Endothelial cell of umbilical vein (primary cell): ENCODE measurements around the gene SLC17A9. TPM values are rescaled to one million over a fixed set of nuclear protein-coding genes. Genes with fewer than 3 reads are reported as not detected.

ENCODE experiments used
- BruUV-seq: library from RNA; stranded (reverse); fragments of 400-500 nt; replicated peaks from 2 replicates; lab custom pipeline; 2021; lab: Mats Ljungman, UMichigan
- CTCF ChIA-PET: fragments of 300-600, 350-600 bp; sonication (Branson Sonifier 250); formaldehyde crosslinking; loops from one replicate; lab custom pipeline; 2021; ENCODE audit warnings: antibody characterized with exemption, inconsistent platforms; lab: Charles Lee
- POLR2A ChIA-PET: fragments of 300-600, 350-600 bp; sonication (Branson Sonifier 250); formaldehyde crosslinking; loops from one replicate; lab custom pipeline; 2021; ENCODE audit warnings: antibody characterized with exemption, inconsistent platforms; lab: Charles Lee
- DNase-seq: peaks from one replicate; pipeline ENCODE4 v3.0.0-alpha.2; 2011; ENCODE audit warnings: low read depth, low spot score
- FAIRE-seq: peaks from 2 replicates; lab custom pipeline; 2011; peaks lifted over from hg19 to GRCh38; lab: Jason Lieb, UNC
- H2AFZ ChIP-seq: 2 replicates; pipeline ENCODE4 v1.6.0; 2012; ENCODE audit warnings: low read depth, low read length, control low read depth, inconsistent platforms
- H3K27ac ChIP-seq: 2 replicates; pipeline ENCODE4 v1.5.1; 2011; ENCODE audit warnings: low read depth, mild to moderate bottlenecking, control low read depth, low read length, moderate library complexity; ENCODE audit not compliant: insufficient read depth
- H3K27me3 ChIP-seq, 2 experiments: 2 replicates each; pipeline versions ENCODE4 v1.6.0 to v1.6.1; 2011; ENCODE audit warnings: low read length in 2 of 2, mixed read lengths in 1 of 2; ENCODE audit not compliant: control insufficient read depth in 2 of 2, insufficient read depth in 2 of 2
- H3K36me3 ChIP-seq, 2 experiments: 2 replicates in 1 of 2; 3 replicates in 1 of 2; pipeline ENCODE4 v1.5.1; 2011; ENCODE audit warnings: low read length in 2 of 2, mild to moderate bottlenecking in 1 of 2, moderate library complexity in 1 of 2; ENCODE audit not compliant: control insufficient read depth in 2 of 2, insufficient read depth in 2 of 2; ENCODE audit errors: extremely low read depth in 1 of 2
- H3K4me1 ChIP-seq: 3 replicates; pipeline ENCODE4 v1.5.1; 2011; ENCODE audit warnings: mild to moderate bottlenecking, low read length; ENCODE audit not compliant: control insufficient read depth, insufficient read depth; ENCODE audit errors: extremely low read depth
- H3K4me2 ChIP-seq: 2 replicates; pipeline ENCODE4 v1.6.1; 2011; ENCODE audit warnings: low read length, control low read depth, mixed read lengths; ENCODE audit not compliant: insufficient read depth
- H3K4me3 ChIP-seq, 3 experiments: fragments of 200-600 bp in 1 of 3; sonication (generic), shearing (Covaris generic) in 1 of 3; replicated peaks in 1 of 3; 2 replicates each; pipeline ENCODE4 v1.5.1; 2011 to 2016; ENCODE audit warnings: control low read depth in 3 of 3, low read length in 3 of 3, mild to moderate bottlenecking in 2 of 3, inconsistent platforms in 1 of 3, low read depth in 1 of 3, moderate library complexity in 1 of 3; ENCODE audit not compliant: insufficient read depth in 1 of 3
- H3K79me2 ChIP-seq: 2 replicates; pipeline ENCODE4 v1.6.0; 2012; ENCODE audit warnings: low read length, inconsistent platforms; ENCODE audit not compliant: control insufficient read depth, insufficient read depth
- H3K9ac ChIP-seq: replicated peaks from 2 replicates; pipeline ENCODE3; 2011; ENCODE audit warnings: low read length, control low read depth; ENCODE audit not compliant: insufficient read depth; ENCODE audit errors: extremely low read depth
- H3K9me1 ChIP-seq: replicated peaks from 3 replicates; pipeline ENCODE4 v1.6.0; 2011; ENCODE audit warnings: mild to moderate bottlenecking, low read length; ENCODE audit not compliant: control insufficient read depth, insufficient read depth; ENCODE audit errors: extremely low read depth
- H3K9me3 ChIP-seq: replicated peaks from 2 replicates; pipeline ENCODE4 v1.5.1; 2012; ENCODE audit warnings: low read length, inconsistent platforms; ENCODE audit not compliant: control insufficient read depth, insufficient read depth
- H4K20me1 ChIP-seq: replicated peaks from 2 replicates; pipeline ENCODE3; 2011; ENCODE audit warnings: mild to moderate bottlenecking, low read length; ENCODE audit not compliant: control insufficient read depth, insufficient read depth; ENCODE audit errors: extremely low read depth
- CTCF ChIP-seq, 2 donors: IDR thresholded peaks; 1 replicate in 1 of 2; 2 replicates in 1 of 2; pipeline ENCODE4 v1.5.1; 2011; ENCODE audit warnings: low read length in 2 of 2, mild to moderate bottlenecking in 2 of 2, moderate library complexity in 2 of 2, control low read depth in 1 of 2, inconsistent platforms in 1 of 2, low read depth in 1 of 2; ENCODE audit not compliant: insufficient read depth in 1 of 2; ENCODE audit errors: extremely low read depth in 1 of 2
- EZH2 ChIP-seq: IDR thresholded peaks from 2 replicates; pipeline ENCODE4 v1.6.1; 2012; ENCODE audit warnings: borderline replicate concordance, low read depth, mild to moderate bottlenecking, moderate library complexity, low read length, inconsistent platforms; ENCODE audit not compliant: severe bottlenecking
- FOS ChIP-seq: IDR thresholded peaks from 2 replicates; pipeline ENCODE4 v1.6.1; 2011; ENCODE audit warnings: mild to moderate bottlenecking, low read length, moderate library complexity, borderline replicate concordance; ENCODE audit not compliant: insufficient read depth
- GATA2 ChIP-seq: IDR thresholded peaks from 2 replicates; pipeline ENCODE4 v1.7.0; 2011; ENCODE audit warnings: low read depth, mild to moderate bottlenecking, moderate library complexity, mixed read lengths, low read length; ENCODE audit not compliant: insufficient read length, insufficient read depth
- JUN ChIP-seq: IDR thresholded peaks from 2 replicates; pipeline ENCODE4 v1.6.1; 2011; ENCODE audit warnings: borderline replicate concordance, low read depth; ENCODE audit not compliant: insufficient read length, insufficient read depth
- MAX ChIP-seq: IDR thresholded peaks from 2 replicates; pipeline ENCODE4 v1.6.1; 2011; ENCODE audit not compliant: insufficient read depth, insufficient read length
- MYC ChIP-seq: IDR thresholded peaks from one replicate; pipeline ENCODE4 v1.6.1; 2011; ENCODE audit warnings: mild to moderate bottlenecking, low read depth, low read length
- POLR2A ChIP-seq: IDR thresholded peaks from 2 replicates; pipeline ENCODE4 v1.6.1; 2012; ENCODE audit warnings: low read depth, mild to moderate bottlenecking, control low read depth, low read length
- POLR2AphosphoS5 ChIP-seq: IDR thresholded peaks from 2 replicates; pipeline ENCODE4 v1.6.1; 2012; ENCODE audit warnings: low read depth, mild to moderate bottlenecking, control low read depth, low read length, moderate library complexity; ENCODE audit not compliant: insufficient read depth
- dilution Hi-C: fragments of 300-500 bp; cut with MboI; formaldehyde crosslinking; loops from one replicate; pipeline ENCODE4 v1.15.0; 2019; ENCODE audit warnings: low sequenced_read_pairs; ENCODE audit not compliant: extremely low pct_ligation_motif_present
- intact Hi-C: fragments of 100-400 bp; cut with micrococcal nuclease; formaldehyde crosslinking; loops from one replicate; pipeline ENCODE4 v1.10.0; 2022
- polyA plus RNA-seq, 4 experiments: library from polyadenylated mRNA; depleted of rRNA in 3 of 4; stranded (reverse) in 3 of 4; unstranded in 1 of 4; fragments of >200 nt; gene quantifications; 2 replicates each; pipeline versions ENCODE4 v1.2.1 to v1.2.3, GENCODE V29; 2011 to 2012; ENCODE audit warnings: missing spikeins in 1 of 4
- total RNA-seq: library from RNA; stranded (reverse); gene quantifications from 2 replicates; pipeline ENCODE4 v1.2.3, GENCODE V29; 2021

Gene SLC17A9
- total and polyA plus RNA-seq, 2 donors (not counting 3 experiments of a cell fraction or from before 2014, with no cell fraction given): 38.2 to 44.5 TPM

DNA sequence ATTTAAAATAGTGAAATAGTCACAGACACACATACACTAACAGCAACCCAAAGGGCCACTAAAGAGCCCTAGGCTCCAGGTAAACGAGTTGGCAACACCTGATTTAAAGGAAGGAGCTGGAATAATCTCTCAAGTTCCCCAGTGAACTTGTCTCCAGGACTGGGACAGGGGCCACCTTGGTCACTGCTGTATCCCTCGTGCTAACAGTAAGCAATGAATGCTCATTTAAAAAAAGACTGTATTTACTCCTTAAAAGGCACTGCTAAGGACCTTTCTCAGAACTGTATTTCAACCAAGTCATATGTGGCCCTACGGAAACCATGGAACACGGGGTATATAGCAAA lies 27.5 kb upstream of the SLC17A9 start:
- POLR2A ChIA-PET: interaction anchor here (0.6 kb wide), 1 partner anchor 10 kb away, joined by 3 read pairs; no protein-coding TSS in a partner anchor

More for the DNA sequence above, 27.5 kb upstream of the SLC17A9 start:
- Histone ChIP-seq H3K4me1 (peaks cover 53% of the 10 kb centered on the region), H3K9ac (peak overlapping the region; percentile 83), H3K27me3 (no peaks in the 10 kb centered on the region), H3K9me3 (no peaks in the 10 kb centered on the region), H3K79me2 (peaks cover 94% of the 10 kb centered on the region), H3K36me3 (no peaks in the 10 kb centered on the region), H3K4me3 (peak overlapping the region; percentile 71 to 96 (median 74)), H3K4me2 (peak overlapping the region; percentile 84), H3K9me1 (no peaks in the 10 kb centered on the region), H3K27ac (peak overlapping the region; percentile 58), H2AFZ (no peak overlapping the region), H4K20me1 (peaks cover 12% of the 10 kb centered on the region)
- intact Hi-C loops: no loop called here
- FAIRE-seq (no peak), DNase-seq (peak; percentile 47)
- no peak for TF ChIP-seq MAX
- TF ChIP-seq EZH2: no peak
- TF ChIP-seq MYC: no peak
- no peak for TF ChIP-seq POLR2A
- TF ChIP-seq CTCF (IDR thresholded peaks at IDR 0.05; ENCODE audit: extremely low read depth in 1 of 2, insufficient read depth in 1 of 2, low read depth in 1 of 2, low read length in 2 of 2): no peak
- TF ChIP-seq FOS: no peak
- no peak for TF ChIP-seq GATA2
- no peak for TF ChIP-seq POLR2AphosphoS5
- TF ChIP-seq JUN: no peak
- CTCF ChIA-PET: interaction anchor here (0.9 to 1.8 kb wide), 4 partner anchors 13 to 47 kb away, joined by 3 to 6 read pairs (median 4); partner anchors contain the start of gene GID8
- no TSS peak for BruUV-seq
- dilution Hi-C loops: no loop called here
